ENCODE results near the gene CYB561D1.

Gene CYB561D1

GRCh38 chr1:109530457-109531087 lies 36.7 kb downstream of the CYB561D1 start:
- DNase-seq (ENCODE audit: low spot score), result no peak
- no peak for TF ChIP-seq CTCF (IDR thresholded peaks at IDR 0.05; ENCODE audit: extremely low read depth, missing control alignments)

- no peak for TF ChIP-seq CTCF (IDR thresholded peaks at IDR 0.05; ENCODE audit: extremely low read depth, missing control alignments)
- DNase-seq (ENCODE audit: low spot score), result no peak
These were observed 37.5 kb downstream of the CYB561D1 start for GRCh38 chr1:109531380-109531779.

GRCh38 chr1:109531826-109532364 lies 38.0 kb downstream of the CYB561D1 start:
- no peak for TF ChIP-seq CTCF (IDR thresholded peaks at IDR 0.05; ENCODE audit: extremely low read depth, missing control alignments)
- no peak for DNase-seq (ENCODE audit: low spot score)

GRCh38 chr1:109532365-109533136 lies 38.7 kb downstream of the CYB561D1 start:
- TF ChIP-seq CTCF (IDR thresholded peaks at IDR 0.05; ENCODE audit: extremely low read depth, missing control alignments), result peak; percentile 94
- peak; percentile 84 for DNase-seq (ENCODE audit: low spot score)

- no peak for DNase-seq (ENCODE audit: low spot score)
- TF ChIP-seq CTCF (IDR thresholded peaks at IDR 0.05; ENCODE audit: extremely low read depth, missing control alignments), result no peak
These were observed 40.5 kb downstream of the CYB561D1 start for GRCh38 chr1:109534307-109534858.

GRCh38 chr1:109535481-109535880 lies 41.6 kb downstream of the CYB561D1 start:
- TF ChIP-seq CTCF (IDR thresholded peaks at IDR 0.05; ENCODE audit: extremely low read depth, missing control alignments), result no peak
- DNase-seq (ENCODE audit: low spot score), result no peak

GRCh38 chr1:109535971-109536491 lies 42.1 kb downstream of the CYB561D1 start:
- TF ChIP-seq CTCF (IDR thresholded peaks at IDR 0.05; ENCODE audit: extremely low read depth, missing control alignments), result no peak
- DNase-seq (ENCODE audit: low spot score), result no peak

Data from GM20000 (cell line).